ENCODE results near the gene DDX56. TPM values are rescaled to one million over a fixed set of nuclear protein-coding genes. Genes with fewer than 3 reads are reported as not detected.

Gene DDX56
- polyA plus RNA-seq, 1 donor (not counting 4 experiments of a cell fraction or from before 2014, with no cell fraction given), result 79.9 TPM

DNA sequence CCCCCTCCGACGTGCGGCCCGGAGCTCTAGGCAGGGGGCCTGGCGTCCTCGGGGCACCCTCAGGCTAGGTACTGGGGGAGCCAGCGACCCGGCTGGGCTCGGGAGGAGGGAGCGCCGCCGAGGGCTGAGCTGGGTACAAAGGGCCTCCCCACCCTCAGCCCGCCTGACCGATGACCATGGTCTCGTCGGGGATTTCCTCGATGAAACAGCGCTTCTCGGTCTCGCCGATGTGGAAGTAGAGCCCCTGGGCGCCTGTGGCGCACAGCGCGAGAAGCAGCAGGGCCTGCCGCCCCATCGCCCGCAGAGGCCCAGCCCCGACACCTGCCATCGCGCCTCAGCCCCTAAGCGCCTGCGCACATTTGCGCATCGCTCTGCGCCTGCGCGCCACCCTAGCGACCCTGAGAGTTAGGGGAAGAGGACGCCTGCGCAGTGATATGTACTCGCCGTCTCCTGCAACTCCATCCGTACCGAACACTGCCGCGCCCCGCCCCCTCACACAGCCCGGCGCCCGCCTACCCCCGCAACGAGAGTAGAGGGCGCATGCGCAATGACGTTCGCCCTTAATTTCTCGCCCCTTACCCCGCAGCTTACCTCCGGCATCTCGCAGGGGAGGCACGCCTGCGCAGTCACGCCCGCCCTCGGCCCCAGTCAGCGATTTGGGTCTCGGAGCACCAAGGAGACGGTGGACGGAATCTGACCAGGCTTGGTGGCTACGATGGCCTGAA, 8.3 kb upstream of the DDX56 start, which contains the start of gene TMED4:
TSS of gene TMED4 (minus strand) at position 353 of the 725 bp plus-strand sequence. CDS start at position 328, 25 bp downstream.
- H3K9me3 ChIP-seq (ENCODE audit: control insufficient read depth, low read depth, low read length), result no peaks in the 10 kb centered on the region
- no peaks in the 10 kb centered on the region for H3K9me1 ChIP-seq (ENCODE audit: control insufficient read depth, extremely low read depth, insufficient read depth, low read length)
- TF ChIP-seq, protein P1, sequence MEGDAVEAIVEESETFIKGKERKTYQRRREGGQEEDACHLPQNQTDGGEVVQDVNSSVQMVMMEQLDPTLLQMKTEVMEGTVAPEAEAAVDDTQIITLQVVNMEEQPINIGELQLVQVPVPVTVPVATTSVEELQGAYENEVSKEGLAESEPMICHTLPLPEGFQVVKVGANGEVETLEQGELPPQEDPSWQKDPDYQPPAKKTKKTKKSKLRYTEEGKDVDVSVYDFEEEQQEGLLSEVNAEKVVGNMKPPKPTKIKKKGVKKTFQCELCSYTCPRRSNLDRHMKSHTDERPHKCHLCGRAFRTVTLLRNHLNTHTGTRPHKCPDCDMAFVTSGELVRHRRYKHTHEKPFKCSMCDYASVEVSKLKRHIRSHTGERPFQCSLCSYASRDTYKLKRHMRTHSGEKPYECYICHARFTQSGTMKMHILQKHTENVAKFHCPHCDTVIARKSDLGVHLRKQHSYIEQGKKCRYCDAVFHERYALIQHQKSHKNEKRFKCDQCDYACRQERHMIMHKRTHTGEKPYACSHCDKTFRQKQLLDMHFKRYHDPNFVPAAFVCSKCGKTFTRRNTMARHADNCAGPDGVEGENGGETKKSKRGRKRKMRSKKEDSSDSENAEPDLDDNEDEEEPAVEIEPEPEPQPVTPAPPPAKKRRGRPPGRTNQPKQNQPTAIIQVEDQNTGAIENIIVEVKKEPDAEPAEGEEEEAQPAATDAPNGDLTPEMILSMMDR (optimal IDR thresholded peaks at IDR 0.05 in 1 of 3, IDR thresholded peaks at IDR 0.05 in 1 of 3, conservative IDR thresholded peaks at IDR 0.05 in 1 of 3; ENCODE audit: extremely low read depth in 1 of 3, insufficient read depth in 2 of 3, low read length in 3 of 3), result no peak
- TF ChIP-seq EZH2 (IDR thresholded peaks at IDR 0.05; ENCODE audit: low read length), result no peak
- FAIRE-seq (peak; percentile 32), DNase-seq (ENCODE audit: low read depth, low spot score) (peak; percentile 97)
- peak within 1 kb of the TSS; percentile 87 for H3K4me2 ChIP-seq (ENCODE audit: control insufficient read depth, extremely low read depth, insufficient read depth, low read depth, low read length)
- peaks cover 17% of the 10 kb centered on the region for H3K4me1 ChIP-seq (ENCODE audit: control insufficient read depth, extremely low read depth, insufficient read depth, low read length)
- peak within 1 kb of the TSS; percentile 90 to 94 (median 91) for H3K4me3 ChIP-seq (ENCODE audit: control insufficient read depth in 2 of 3, extremely low read depth in 1 of 3, insufficient read depth in 2 of 3, low read depth in 1 of 3, low read length in 3 of 3)
- no peaks in the 10 kb centered on the region for H4K20me1 ChIP-seq (ENCODE audit: control insufficient read depth, extremely low read depth, insufficient read depth, low read length)
- no peaks in the 10 kb centered on the region for H3K27me3 ChIP-seq (ENCODE audit: control insufficient read depth, extremely low read depth, insufficient read depth, low read length)
- peaks cover 32% of the 10 kb centered on the region for H3K79me2 ChIP-seq (ENCODE audit: control insufficient read depth, insufficient read depth, low read length)
- H3K36me3 ChIP-seq (ENCODE audit: control insufficient read depth in 2 of 2, extremely low read depth in 1 of 2, insufficient read depth in 2 of 2, low read length in 2 of 2), result peaks cover 8 to 13% of the 10 kb centered on the region in 2 experiments
- dilution Hi-C loops (cut with MboI; ENCODE audit: extremely low pct_ligation_motif_present, low sequenced_read_pairs), result no loop called here
- peak within 1 kb of the TSS; percentile 96 for H3K27ac ChIP-seq (ENCODE audit: control insufficient read depth, insufficient read depth, low read length)
- H2AFZ ChIP-seq (ENCODE audit: control insufficient read depth, low read length), result peak within 1 kb of the TSS; percentile 98
- peak within 1 kb of the TSS; percentile 95 for H3K9ac ChIP-seq (ENCODE audit: control insufficient read depth, extremely low read depth, insufficient read depth, low read length)

DNA sequence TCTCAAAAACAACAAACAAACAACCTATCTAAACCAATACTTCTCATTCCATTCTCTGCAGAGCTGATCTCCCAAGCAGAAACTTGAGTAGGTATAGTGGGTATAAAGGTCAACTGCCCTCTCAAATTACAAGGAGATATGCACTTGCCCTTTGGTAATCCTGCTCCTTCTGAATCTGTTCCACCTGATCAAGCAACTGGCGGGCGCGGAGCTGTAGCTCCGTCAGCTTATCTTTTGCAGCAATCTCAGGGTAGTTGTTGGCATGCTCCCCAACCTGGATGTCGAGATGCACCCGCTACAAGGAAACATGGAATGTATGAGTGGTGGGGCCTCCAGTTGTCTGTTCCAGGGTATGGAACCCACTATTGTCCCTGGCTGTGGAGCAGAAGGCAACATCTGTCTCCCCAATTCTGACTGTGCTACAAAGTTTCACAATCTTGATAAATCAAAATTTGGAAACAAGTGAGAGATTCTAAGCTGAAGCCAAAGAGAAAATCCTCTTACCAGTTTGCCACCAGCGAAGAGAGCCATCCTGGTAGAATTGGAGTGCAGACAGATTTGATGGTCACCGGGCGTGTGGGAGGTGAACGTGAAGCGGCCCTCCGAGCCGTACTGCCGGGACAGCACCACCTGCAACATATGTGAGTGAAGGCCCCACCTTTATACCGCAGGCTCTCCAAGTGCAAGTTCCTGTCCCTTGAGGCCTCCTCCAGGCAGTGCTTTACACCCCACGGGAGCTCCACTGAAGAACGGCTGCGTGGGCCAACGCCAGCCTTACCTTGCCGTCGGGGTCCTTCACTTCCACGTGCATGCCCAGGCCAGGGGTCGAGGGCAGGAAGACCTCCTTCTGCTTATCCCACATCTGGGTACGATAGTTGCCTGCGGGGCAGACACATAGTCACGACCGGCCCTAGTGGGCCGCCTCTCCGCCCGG, 7.5 kb upstream of the DDX56 start:
- dilution Hi-C loops (cut with MboI; ENCODE audit: extremely low pct_ligation_motif_present, low sequenced_read_pairs), result no loop called here
- FAIRE-seq (no peak), DNase-seq (ENCODE audit: low read depth, low spot score) (no peak)
- H3K27me3 ChIP-seq (ENCODE audit: control insufficient read depth, extremely low read depth, insufficient read depth, low read length), result no peaks in the 10 kb centered on the region
- no peaks in the 10 kb centered on the region for H4K20me1 ChIP-seq (ENCODE audit: control insufficient read depth, extremely low read depth, insufficient read depth, low read length)
- H3K4me3 ChIP-seq (ENCODE audit: control insufficient read depth in 2 of 3, extremely low read depth in 1 of 3, insufficient read depth in 2 of 3, low read depth in 1 of 3, low read length in 3 of 3), result peak overlapping the region; percentile 82 to 91 (median 88)
- peak overlapping the region; percentile 73 for H3K27ac ChIP-seq (ENCODE audit: control insufficient read depth, insufficient read depth, low read length)
- peak overlapping the region; percentile 65 for H2AFZ ChIP-seq (ENCODE audit: control insufficient read depth, low read length)
- no peaks in the 10 kb centered on the region for H3K9me1 ChIP-seq (ENCODE audit: control insufficient read depth, extremely low read depth, insufficient read depth, low read length)
- peaks cover 17% of the 10 kb centered on the region for H3K4me1 ChIP-seq (ENCODE audit: control insufficient read depth, extremely low read depth, insufficient read depth, low read length)
- TF ChIP-seq, protein P1 (optimal IDR thresholded peaks at IDR 0.05 in 1 of 3, IDR thresholded peaks at IDR 0.05 in 1 of 3, conservative IDR thresholded peaks at IDR 0.05 in 1 of 3; ENCODE audit: extremely low read depth in 1 of 3, insufficient read depth in 2 of 3, low read length in 3 of 3), result no peak
- no peak for TF ChIP-seq EZH2 (IDR thresholded peaks at IDR 0.05; ENCODE audit: low read length)
- peak overlapping the region; percentile 87 for H3K4me2 ChIP-seq (ENCODE audit: control insufficient read depth, extremely low read depth, insufficient read depth, low read depth, low read length)
- peak overlapping the region; percentile 95 for H3K9ac ChIP-seq (ENCODE audit: control insufficient read depth, extremely low read depth, insufficient read depth, low read length)
- H3K79me2 ChIP-seq (ENCODE audit: control insufficient read depth, insufficient read depth, low read length), result peaks cover 32% of the 10 kb centered on the region
- peaks cover 9 to 14% of the 10 kb centered on the region in 2 experiments for H3K36me3 ChIP-seq (ENCODE audit: control insufficient read depth in 2 of 2, extremely low read depth in 1 of 2, insufficient read depth in 2 of 2, low read length in 2 of 2)
- H3K9me3 ChIP-seq (ENCODE audit: control insufficient read depth, low read depth, low read length), result no peaks in the 10 kb centered on the region
